Subcutaneous adipose tissue (tissue), 4 donors: Measurements from ENCODE around the gene MAML3. TPM values are rescaled to one million over a fixed set of nuclear protein-coding genes. Genes with fewer than 3 reads are reported as not detected.

Source experiments
- total RNA-seq, 4 donors: library from RNA; depleted of rRNA; stranded (reverse); fragments of >200 nt; gene quantifications; one replicate each; pipeline ENCODE4 v1.1.0, GENCODE V29; 2016
- TF ChIP-seq, protein P1 (sequence below): fragments of 450-650 bp; IDR thresholded peaks from one replicate; pipeline ENCODE4 v1.5.1; 2016; ENCODE audit warnings: low read depth, mild to moderate bottlenecking, control low read depth, antibody characterized with exemption, moderate library complexity

MAML3 gene
- total RNA-seq, 4 donors from 2014 or later: 3.5 to 11.1 (median 9.1) TPM

DNA sequence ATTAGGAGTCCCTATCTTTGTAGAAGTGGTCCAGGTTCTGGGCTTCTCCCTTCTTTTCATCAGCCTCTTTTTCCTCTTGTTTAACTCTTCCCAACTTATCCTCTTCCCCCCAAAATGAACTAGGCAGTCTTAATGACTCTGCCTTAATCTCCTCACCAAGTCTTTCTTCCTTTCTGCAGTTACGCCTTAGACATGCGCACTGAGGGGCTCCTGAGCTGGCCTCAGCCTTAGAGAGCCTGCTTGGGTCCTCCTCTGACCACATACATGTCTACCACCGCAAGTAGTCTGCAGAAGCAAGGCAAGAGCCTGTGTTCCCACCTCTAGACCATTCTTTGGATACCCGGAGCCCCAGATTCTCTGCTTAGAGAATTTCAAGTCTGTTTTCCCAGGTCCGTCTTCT is 288.4 kb downstream of the MAML3 start:
- TF ChIP-seq, protein P1, sequence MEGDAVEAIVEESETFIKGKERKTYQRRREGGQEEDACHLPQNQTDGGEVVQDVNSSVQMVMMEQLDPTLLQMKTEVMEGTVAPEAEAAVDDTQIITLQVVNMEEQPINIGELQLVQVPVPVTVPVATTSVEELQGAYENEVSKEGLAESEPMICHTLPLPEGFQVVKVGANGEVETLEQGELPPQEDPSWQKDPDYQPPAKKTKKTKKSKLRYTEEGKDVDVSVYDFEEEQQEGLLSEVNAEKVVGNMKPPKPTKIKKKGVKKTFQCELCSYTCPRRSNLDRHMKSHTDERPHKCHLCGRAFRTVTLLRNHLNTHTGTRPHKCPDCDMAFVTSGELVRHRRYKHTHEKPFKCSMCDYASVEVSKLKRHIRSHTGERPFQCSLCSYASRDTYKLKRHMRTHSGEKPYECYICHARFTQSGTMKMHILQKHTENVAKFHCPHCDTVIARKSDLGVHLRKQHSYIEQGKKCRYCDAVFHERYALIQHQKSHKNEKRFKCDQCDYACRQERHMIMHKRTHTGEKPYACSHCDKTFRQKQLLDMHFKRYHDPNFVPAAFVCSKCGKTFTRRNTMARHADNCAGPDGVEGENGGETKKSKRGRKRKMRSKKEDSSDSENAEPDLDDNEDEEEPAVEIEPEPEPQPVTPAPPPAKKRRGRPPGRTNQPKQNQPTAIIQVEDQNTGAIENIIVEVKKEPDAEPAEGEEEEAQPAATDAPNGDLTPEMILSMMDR: no peak

DNA sequence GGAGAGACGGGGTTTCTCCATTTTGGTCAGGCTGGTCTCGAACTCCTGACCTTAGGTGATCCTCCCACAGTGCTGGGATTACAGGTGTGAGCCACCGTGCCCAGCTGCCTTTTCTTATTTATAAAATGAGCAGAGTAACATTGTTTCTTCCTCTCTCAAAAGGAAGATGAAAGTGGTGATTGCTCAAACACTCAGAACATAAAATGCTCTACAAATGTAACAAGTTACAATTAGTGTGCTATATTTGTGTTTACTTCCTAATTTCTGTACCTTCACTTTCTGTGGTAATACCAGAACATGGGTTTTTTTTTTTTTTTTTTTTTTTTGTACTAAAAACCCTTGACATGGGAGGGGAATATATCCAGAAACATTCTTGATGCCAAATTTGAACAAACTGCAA is 290.5 kb downstream of the MAML3 start:
- TF ChIP-seq, protein P1: no peak

DNA sequence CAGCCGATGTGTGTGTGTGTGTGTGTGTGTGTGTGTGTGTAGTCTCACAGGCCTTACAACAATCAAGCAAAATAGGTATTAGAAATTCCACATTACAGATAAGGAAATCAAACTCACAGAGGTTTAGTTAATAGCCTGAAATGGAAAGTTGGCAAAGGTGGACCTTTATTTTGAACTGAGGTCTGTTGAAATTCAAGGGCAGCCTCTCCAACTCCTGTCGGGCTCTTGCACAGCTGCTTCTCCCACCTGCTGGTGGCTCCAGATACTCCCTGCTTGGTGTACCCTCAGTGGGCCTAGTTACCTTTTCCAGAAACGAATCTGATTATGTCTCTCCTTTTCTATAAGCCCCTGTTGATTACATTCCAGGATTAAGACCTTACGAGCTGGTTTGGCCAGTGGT is 292.5 kb downstream of the MAML3 start:
- TF ChIP-seq, protein P1: no peak

DNA sequence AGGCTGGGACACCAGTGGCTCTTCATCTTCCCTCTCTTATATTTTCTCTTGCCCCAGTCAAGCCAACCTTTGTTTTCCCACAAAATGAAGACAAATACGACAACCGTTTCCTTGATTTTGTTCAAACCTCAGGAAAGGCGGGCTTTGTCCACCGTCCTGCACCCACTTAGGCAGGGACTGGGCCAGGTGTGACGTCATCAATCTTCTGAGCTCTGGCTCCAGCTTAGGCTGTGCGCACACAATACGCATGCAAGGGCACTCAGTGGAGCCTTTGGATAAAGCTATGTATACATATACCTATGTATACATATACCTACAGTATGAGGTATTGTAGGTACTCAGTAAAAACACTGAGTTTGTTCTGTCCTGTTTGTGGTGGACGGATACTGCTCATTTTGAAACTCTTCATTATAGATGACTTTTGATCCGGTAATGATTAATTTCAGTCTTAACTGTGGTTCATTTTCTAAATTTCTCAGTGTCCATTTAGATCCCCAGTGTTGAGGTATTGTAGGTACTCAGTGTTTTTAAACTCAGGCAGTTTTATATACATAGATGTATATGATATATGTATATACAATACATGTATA is 293.5 kb downstream of the MAML3 start:
- TF ChIP-seq, protein P1: no peak

DNA sequence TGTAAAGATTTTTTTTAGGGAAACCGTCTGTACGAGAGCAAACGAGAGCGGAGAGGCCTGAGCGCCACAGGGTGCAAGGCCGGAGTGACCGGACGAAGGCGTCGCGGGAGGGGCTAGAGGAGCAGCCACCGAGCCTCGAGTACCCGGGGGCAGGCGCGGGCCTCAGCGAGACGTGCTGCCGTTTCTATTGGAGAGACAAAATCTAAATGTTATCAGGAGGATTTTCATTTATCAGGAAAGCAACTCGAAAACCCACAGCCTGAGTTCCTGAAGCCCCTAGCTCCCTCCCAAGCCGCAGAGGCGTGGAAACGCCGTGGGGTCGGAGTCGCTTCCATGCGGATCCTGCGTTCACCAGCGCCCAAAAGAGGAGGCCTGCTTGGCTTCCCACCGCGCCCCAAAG is 294.1 kb downstream of the MAML3 start:
- TF ChIP-seq, protein P1: no peak

DNA sequence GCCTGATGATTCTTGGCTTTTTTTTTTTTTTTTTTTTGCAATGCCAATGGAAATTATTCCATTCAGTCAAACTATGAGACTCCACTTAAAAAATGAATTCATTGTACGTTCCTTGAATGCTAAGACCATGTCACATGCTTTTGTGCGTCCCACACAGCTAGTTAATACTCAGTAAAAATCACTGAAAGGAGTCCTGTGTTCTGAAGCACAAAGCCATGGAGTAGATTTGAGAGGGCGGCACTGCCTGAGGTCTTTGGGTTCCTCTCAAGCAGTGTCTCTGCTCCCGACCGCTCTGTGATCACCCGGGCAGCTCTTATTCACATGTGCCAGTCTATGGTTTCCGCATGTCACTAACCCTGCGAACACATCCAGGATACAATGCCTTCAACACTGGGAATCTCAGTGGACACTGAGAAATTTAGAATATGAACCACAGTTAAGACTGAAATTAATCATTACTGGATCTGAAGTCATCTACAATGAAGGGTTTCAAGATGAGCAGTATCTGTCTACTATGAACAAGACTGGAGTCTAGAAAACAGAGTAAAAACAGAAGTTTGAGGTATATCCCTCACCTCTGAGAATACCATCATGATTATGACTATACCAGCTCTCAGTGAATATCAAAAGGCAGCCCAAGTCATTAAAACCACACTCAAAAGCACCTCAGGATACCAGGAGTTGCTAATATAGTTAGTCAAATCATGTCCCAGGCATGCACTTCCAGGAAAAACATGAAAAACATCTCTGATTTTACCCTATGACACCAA is 295.4 kb downstream of the MAML3 start:
- TF ChIP-seq, protein P1: no peak

DNA sequence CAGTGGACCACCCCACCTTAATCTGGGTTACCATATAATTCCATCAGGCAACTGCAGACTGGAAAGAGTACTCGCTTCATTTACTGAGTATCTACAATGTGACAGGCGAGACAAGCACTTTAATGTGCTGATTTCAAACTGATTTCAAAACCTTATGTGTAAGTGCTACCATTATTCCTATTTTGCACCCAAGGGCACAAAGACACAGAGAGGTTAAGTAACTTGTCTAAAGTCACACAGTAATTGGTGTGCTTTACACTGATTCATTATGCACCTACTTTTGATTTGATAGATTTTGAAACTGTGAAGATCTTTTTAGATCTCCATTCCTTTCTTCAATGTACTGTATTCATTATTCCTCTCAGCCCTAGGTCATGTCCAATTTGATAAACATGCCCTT is 296.0 kb downstream of the MAML3 start:
- TF ChIP-seq, protein P1: no peak
